SIG-M5 (cell line): ENCODE measurements around the gene DCP1A.
"Not testable (repeated sequence)": the region's sequence is repeated elsewhere in the genome, so short reads cannot be mapped to it uniquely, and the experiment has no call there.

ENCODE experiments used
- DNase-seq: peaks from one replicate; lab custom pipeline; 2025; lab: John Stamatoyannopoulos, UW

Gene DCP1A

DNA sequence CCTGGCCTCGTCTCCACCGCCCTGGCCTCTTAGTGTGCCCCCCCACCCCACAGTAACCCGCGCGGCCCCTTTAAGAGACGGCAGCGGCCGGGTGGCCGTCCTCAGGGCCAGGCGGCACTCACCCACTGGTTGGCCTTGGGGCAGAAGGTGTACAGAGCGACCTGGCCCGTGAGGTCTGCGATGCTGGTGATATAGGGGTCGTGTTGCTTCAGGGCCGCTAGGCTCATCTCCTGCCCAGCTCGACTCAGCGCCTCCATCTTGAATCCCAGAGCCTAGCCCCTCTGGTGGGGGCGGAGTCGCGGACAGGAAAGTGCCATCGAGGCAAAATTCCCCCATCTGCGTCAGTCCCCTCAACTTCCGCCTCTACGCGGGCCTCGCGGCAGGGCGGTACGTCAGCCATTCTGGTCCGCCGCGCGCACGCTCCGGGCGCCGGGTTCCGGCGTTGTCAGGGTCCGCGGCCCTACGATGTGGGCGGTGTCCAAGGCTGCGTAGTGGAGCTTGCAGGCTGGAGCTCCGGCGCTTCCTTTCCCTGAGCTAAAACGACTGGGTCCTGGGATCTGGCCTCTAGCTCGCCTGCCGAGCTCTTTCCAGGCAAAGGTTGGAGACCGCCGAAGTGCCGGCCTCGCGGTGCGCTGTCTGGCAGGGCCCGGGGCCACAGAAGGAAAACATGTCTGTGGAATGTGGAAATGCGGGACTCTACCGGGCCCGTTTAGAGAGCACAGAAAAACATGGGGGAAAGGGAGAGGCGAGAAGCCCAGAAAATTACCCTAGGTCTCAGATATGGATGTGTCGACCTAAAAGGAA is at the start of gene DCP1A:
TSS of gene DCP1A (minus strand) at position 283 of the 804 bp plus-strand sequence. CDS start at position 257, 26 bp downstream.
- DNase-seq, result peak; percentile 85

DNA sequence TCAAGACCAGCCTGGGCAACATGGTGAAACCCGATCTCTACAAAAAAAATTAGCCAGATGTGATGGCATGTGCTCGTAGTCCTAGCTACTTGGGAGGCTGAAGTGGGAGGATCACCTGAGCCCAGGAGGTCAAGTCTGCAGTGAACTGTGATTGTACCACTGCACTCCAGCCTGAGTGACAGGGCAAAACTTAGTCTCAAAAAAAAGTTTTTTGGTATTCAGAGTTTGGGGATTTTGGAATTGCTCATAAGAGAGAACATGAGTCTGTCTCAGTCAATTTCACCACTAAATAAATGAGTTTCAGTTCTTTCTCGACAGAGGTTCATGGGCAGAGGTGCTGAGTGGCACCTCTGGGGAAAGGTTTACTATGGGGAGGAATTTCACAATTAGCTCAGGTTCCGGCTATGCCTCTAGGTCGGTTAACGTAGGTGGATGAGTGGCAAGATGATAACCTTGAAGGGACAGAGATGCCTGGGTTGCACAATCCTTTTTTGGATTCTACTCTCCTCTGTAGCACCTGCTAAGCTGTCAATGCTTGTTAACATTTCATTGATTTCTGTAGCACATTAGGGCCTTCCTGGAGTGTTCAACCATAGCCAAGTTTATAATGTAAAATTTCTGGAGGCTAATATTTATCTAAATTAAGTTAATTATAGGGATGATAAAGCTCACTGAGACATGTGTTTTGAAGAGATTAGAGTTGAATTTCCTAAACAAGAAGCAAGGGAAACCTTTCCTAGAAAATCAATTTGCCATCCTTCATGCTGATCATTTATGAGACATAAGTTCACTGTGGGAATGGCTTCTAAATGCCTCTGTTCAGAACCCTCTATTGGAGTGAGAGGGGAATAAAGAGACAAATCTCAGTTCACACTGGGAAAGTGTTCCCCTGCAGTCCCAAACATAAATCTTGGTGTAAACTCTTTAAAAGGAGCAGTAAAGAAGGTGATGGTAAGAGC is 37.4 kb upstream of the DCP1A start:
- no peak for DNase-seq

DNA sequence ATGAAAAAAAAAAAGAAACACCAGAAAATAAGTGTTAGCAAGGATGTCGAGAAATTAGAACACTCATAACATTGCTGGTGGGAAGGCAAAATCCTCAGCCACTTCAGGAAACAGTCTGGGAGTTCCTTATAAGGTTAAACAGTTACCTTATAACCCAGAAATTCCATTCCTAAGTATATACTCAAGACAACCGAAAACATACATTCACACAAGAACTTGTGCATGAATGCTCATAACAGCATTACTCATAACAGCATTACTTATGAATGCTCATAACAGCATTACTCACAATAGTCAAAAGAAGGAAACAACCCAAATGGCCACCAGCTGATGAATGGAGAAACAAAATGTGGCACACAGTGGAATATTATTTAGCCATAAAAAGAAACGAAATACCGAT is 34.8 kb upstream of the DCP1A start:
- DNase-seq, result no peak

DNA sequence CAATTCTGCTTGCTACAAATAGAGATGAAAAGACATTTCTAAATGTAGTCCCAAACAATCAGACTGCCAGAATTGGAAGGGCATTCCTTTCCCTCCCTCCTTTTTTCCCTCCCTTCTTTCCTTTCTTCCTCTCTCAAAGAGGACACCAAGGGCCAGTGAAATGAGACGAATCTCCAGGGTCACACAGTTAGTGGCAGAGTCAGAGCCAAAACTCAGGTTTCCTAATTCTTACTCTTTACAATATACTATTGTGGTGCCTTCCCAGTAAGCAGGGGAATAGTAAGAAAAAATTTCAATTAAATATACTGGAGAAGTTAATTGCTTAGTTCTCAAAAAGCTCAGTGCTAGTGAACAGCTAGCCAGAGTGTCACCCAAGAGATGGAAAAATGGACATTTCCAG is 33.0 kb upstream of the DCP1A start:
- no peak for DNase-seq

DNA sequence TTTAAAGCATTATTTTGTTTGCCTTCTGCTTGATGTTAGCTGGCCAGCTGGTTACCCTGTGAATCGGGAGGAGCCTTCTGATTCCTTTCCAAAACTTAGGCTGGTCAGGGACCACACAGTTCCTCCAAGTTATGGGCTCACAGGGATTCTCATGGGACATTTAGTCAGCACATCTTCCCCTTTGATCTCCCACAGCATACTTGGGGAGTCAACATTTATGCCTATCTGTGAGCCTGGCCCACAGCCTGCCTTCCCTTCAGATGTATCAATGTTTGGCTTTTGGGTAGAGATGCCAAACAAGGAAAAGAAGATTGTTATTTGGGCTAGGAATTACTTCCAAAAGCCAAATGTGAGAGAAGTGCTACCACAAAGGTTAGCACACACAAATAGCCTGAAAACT is 32.6 kb upstream of the DCP1A start:
- no peak for DNase-seq

DNA sequence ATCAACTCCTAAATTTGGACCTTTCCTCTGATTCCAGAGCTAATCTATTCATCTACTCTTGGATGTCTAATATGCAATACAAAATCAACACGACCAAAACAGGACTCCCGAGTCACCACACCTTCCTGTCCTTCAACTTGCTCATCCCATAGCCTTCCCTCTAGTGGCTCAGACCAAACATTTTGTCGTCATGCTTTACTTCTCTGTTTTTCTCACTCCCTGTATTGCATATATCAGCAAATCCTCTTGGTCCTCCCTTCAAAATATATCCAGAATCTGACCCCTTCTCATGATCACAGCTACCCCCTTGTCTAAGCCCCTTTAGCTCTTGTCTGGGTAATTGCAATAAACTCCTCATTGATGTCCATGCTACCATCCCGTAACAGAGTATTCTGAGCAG is 30.5 kb upstream of the DCP1A start:
- DNase-seq, result no peak

DNA sequence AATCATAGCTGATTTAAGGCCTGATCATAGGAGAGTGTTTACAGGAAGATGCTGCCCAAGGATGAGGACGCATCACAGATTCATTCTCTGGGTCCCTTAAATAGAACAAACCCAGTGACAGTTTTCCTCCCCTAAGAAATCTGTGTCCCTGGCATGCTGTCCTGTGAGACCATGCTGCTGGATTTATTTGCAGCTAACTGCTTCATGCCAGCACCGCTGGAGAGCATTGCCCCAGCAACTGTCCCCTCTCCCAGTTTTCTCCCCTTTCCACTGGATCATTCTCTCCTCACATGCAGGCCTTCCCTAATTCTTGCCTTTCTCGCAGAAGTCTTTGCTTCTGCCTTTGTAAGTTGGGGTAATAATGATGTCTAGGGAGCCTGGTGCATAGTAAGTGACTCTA is 29.3 kb upstream of the DCP1A start:
- DNase-seq, result no peak

DNA sequence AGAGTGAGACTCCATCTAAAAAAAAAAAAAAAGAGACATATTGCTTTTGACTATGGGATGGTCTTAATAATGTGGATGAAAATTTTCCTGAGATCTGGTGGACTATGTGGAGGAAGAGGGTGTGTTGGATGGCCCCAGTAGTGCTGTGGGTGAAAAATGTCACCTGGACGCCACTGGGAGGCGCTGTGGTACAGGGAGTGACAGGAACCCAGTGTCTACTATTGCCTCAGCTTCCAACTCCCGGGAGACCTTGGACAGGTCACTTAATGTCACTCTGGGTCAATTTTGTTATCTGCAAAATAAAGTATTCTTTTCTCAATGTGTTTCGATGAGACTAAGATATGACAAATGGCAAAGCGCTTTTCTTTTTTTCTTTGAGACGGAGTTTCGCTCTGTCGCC is 27.7 kb upstream of the DCP1A start:
- no peak for DNase-seq

DNA sequence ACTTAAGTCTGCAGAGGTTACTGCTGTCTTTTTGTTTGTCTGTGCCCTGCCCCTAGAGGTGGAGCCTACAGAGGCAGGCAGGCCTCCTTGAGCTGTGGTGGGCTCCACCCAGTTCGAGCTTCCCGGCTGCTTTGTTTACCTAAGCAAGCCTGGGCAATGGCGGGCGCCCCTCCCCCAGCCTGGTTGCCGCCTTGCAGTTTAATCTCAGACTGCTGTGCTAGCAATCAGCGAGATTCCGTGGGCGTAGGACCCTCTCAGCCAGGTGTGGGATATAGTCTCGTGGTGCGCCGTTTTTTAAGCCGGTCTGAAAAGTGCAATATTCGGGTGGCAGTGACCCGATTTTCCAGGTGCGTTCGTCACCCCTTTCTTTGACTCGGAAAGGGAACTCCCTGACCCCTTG is 23.4 kb upstream of the DCP1A start:
- DNase-seq, result not testable (repeated sequence)

DNA sequence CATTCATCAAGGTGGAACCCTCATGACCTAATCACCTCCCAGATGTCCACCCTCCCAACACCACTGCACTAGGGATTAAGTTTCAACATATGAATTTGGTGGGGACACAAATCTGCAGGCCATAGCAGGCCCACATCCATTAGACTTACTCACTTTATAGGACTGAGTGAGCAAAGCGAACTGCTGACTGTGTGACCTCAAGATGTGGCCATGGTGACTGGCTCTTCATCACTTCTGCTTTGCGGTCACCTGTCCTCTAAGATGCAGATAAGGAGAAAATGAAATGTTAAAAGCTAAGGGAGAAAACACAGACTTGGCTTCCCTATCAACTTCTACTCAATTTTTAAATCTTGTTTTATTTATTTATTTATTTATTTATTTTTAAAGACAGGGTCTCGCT is 14.5 kb upstream of the DCP1A start:
- no peak for DNase-seq

DNA sequence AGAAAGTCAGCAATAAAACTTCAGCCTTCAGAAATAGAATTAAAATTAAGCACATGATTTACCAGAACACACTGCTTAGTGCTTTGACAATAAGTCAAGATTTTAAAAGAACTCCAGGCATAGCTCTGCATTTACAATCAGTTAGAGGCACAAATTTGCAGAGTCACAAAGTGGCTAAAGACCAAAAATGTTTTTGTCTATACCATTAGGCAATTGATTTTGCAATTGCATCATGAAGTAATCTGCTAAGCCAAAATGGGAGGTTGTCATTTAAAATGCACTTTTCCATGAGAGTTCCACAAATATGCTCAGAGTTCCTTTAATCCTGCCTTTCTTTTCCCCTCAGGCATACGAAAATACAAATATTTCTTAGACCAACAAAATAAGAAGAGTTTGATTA is 10.1 kb upstream of the DCP1A start:
- DNase-seq, result no peak

DNA sequence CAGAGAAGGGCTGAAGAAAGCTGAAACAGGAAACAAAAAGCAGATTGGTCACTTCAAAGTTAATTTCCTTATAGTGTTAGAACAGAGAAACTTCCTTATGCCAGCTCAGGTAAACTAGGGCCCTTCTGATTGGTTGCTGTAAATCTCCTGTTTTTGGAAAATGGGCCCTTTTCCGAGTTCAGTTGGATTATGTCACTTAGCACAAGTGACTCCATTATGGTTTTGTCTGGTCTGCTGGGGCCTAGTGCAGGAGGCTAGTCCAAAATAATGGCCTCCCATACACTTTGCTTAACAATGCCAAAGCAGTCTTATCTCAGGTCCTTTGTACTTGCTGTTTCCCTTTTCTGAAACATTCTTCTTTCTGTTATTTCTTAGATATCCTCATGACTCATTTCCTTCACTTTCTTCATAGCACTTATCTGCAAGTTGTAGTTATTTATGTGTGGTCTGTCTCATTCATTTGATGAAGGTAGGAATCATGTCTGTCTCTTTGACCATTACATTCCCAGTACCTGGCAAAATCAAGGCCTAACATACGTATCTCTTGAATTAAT is 7.7 kb upstream of the DCP1A start:
- DNase-seq, result no peak

DNA sequence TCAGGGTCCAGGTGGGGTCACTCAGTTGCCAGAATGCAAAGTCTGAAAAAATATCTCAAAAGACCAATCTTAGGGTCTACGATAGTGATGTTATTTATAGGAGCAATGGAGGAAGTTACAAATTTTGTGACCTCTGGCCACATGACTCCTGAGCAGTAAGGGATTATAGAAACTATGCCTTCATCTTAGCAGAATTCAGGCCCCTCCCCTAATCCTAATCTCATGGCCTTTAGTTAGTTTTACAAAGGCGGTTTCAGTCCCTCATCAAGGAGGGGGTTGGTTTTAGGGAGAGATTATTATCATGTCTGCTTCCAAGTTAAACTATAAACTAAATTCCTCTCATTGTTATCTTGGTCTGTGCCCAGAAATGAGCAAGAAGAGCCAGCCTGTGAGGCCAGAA is 5.9 kb upstream of the DCP1A start:
- no peak for DNase-seq

DNA sequence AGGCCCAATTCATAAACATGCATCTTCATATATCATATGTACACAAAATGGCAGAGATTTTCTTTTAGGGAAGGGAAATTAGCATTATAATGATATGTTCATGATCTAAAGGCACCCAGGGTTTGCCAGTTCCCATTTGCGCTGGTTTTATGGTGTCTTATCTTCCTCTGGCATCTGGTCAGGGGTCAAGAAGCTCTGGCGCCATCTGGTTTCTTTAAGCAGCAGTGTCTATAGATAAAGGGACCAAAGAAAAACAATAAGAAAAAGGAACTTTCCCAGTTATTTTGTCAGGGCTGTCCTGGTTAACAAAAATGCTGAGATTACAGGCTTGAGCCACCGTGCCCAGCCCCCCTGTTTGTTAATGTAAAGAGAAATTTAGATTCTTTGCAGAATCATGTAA is 3.3 kb upstream of the DCP1A start:
- DNase-seq, result peak; percentile 52

DNA sequence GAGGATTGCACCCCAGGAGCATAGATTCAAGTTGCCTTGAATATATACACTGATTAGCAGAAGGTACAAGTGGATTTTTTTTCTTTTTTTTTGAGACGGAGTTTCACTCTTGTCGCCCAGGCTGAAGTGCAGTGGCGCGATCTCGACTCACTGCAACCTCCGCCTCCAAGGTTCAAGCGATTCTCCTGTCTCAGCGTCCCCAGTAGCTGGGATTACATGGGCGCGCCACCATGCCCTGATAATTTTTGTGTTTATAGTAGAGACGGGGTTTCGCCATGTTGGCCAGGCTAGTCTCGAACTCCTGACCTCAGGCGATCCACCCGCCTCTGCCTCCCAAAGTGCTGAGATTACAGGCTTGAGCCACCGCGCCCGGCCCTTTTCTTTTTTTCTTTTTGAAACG is 775 bp upstream of the DCP1A start:
- not testable (repeated sequence) for DNase-seq

DNA sequence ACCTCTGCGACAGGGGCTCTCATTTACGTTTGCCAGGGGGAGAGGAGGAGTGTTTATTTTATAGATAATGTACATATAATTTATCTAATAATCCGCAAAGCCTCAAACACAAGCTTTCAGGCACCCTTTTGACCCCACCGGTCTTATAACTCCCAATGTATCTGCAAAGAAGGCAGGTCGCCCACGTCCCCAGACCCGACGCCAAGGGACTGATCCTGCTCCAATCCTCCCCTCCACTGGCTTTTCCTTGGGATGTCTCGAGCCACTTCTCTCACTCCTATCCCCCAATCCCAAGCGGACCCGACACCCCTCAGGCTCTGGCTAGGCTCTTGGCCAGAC is 452 bp downstream of the DCP1A start:
- DNase-seq, result no peak

DNA sequence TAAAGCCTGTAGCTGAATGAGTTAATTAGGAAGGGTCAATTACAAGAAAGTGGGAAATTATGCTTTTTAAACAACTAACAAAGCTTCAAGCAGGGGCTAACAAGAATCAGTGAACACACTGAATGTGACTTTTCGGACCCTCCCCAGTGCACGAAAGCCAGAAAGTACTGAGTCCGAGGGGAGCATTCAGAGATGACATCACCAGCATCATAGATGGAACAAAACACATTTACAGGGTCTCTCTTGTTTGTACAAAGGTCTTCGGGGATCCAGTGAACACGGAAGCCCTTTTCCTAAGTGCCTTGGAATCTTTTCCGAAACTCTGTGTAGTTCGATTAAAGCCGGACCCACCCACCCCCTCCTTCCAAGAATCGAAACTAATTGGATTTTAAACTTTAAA is 829 bp downstream of the DCP1A start:
- no peak for DNase-seq

DNA sequence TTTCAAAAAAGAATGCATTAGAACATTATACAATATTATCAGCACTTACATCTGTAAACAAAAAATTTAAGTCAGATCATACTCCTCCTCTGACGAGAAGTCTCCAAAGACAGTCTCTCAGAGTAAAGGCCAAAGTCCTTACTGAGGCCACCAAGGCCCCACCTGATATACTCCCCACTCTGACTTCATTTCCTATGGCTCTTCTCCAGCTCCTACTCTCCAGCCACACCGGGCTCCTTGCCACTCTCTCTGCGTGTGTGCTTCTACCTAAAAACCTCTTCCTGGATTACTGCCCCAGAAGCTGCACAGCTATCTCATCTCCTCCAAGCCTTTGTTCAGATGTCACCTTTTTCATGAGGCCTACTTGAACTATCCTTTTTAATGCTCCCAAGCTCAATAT is 5.0 kb downstream of the DCP1A start:
- DNase-seq, result no peak

DNA sequence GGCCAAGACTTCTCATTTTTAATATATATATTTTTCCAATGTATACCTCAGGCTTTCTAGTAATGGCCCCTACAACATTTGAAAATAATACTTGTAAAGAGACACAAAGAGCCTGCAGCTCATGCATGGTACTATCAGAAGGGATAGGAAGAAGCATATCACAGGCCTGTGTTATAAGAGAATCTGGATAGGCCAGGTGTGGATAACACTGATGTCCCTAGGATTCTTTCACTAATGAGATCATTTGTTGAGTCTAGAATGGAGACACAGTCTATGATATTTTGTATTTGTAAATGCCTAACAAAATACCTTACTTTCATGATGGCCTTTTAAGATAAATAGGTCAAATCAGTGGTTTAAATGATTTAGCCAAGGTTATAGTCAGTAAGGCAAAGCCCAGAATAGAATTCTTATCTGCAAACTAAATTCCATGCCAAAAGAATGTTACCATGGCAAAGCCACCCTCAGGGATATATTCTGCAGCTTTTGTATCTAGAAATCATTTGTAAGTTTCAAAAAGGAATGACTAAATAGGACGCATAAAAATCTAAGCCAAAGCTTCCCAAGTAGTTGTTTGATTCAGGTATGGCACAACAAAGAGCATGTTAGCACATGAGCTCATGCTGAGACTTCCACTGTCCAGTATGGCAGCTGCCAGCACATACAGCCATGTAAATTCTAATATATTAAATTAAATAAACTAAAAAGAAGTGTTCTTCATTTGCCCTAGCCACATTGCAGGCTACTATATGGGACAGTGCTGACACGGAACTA is 10.0 kb downstream of the DCP1A start:
- no peak for DNase-seq

DNA sequence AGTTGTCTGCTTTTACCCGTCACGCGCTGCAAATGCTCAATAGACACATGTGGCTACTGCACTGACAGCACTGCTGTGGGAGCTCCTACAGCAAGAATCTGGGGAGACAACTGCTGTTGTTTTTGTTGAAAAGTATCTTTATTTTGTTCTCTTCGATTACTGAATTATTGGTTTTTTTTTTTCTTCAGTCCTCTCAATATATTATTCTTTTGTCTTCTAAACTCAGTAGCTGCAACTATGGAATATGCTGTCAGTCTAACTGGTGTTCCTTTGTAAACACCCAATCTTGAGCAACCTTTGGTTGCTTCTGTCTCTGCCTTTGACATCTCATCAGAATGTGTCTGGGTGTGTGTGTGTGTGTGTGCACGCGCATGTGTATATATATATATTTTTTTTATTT is 12.6 kb downstream of the DCP1A start:
- no peak for DNase-seq

DNA sequence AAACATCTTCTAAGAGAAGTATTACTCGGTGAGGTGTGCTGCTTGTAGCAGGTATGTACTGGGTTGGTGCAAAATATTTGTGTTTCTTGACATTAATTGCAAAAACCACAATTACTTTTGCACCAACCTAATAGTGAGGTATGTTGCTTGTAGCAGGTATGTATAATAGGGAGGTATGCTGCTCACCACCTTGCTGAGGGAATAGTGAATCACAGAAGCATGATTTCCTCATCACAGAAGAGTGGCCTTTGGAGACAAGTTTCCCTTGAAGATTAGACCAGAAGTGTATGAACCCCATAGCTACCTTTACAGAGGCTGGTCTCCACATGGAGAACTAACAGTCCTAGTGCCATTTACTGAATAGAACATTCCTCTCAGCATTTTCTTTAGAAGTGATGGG is 15.5 kb downstream of the DCP1A start:
- no peak for DNase-seq

DNA sequence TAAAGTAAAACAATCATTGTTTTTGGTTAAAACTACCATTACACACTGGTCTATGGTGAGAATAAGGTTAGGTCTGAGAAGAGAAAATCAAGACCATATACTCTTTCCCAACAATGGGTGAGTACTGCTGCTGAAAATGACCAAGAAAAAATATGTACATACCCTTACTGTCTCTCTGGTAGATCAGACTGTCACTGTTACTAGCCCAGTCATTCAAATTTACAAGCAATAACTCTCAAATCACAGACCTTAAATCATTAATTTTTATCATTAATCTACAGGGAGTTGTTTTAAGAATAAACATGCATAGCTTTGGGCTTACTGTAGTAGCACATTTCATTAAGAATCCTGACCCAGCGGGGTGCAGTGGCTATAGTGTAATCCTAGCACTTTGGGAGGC is 17.4 kb downstream of the DCP1A start:
- DNase-seq, result no peak
